Liver (tissue), 3 donors: Measurements from ENCODE around the gene PDE5A.

ENCODE experiments used
- EGR1 ChIP-seq, 2 donors: IDR thresholded peaks; 2 replicates each; pipeline ENCODE4 v1.6.1; 2016 to 2018; ENCODE audit warnings: antibody characterized with exemption in 2 of 2, low read depth in 2 of 2
- FOXA1 ChIP-seq: IDR thresholded peaks from 2 replicates; pipeline ENCODE4 v1.6.1; 2016; ENCODE audit warnings: antibody characterized with exemption
- RAD21 ChIP-seq, 2 donors: IDR thresholded peaks; 2 replicates each; pipeline ENCODE4 v1.6.1; 2016; ENCODE audit warnings: antibody characterized with exemption in 2 of 2, mild to moderate bottlenecking in 2 of 2
- RXRA ChIP-seq, 2 donors: IDR thresholded peaks; 2 replicates each; pipeline ENCODE4 v1.6.1; 2017 to 2018; ENCODE audit warnings: antibody characterized with exemption in 2 of 2, mild to moderate bottlenecking in 1 of 2
- TAF1 ChIP-seq: conservative IDR thresholded peaks from 2 replicates; pipeline ENCODE4 v1.6.1; 2016; ENCODE audit warnings: antibody characterized with exemption, mild to moderate bottlenecking
- YY1 ChIP-seq: IDR thresholded peaks from 2 replicates; pipeline ENCODE4 v1.6.1; 2016; ENCODE audit warnings: antibody characterized with exemption, mild to moderate bottlenecking
- TF ChIP-seq, protein P1 (sequence below): IDR thresholded peaks from 2 replicates; pipeline ENCODE4 v1.6.1; 2016; ENCODE audit warnings: antibody characterized with exemption
- TF ChIP-seq, protein P2 (sequence below): fragments of 150-350 bp; IDR thresholded peaks from 2 replicates; pipeline ENCODE4 v1.5.1; 2017; ENCODE audit warnings: improper control_type of control experiment, low read depth, low read length; ENCODE audit not compliant: missing input control
- TF ChIP-seq, protein P3 (sequence below): IDR thresholded peaks from 2 replicates; pipeline ENCODE4 v1.6.1; 2016; ENCODE audit warnings: antibody characterized with exemption
- TF ChIP-seq, protein P4 (sequence below): IDR thresholded peaks from 2 replicates; pipeline ENCODE4 v1.6.1; 2016; ENCODE audit warnings: antibody characterized with exemption, mild to moderate bottlenecking
- donor health status: healthy.
- donor health status: healthy.

DNA sequence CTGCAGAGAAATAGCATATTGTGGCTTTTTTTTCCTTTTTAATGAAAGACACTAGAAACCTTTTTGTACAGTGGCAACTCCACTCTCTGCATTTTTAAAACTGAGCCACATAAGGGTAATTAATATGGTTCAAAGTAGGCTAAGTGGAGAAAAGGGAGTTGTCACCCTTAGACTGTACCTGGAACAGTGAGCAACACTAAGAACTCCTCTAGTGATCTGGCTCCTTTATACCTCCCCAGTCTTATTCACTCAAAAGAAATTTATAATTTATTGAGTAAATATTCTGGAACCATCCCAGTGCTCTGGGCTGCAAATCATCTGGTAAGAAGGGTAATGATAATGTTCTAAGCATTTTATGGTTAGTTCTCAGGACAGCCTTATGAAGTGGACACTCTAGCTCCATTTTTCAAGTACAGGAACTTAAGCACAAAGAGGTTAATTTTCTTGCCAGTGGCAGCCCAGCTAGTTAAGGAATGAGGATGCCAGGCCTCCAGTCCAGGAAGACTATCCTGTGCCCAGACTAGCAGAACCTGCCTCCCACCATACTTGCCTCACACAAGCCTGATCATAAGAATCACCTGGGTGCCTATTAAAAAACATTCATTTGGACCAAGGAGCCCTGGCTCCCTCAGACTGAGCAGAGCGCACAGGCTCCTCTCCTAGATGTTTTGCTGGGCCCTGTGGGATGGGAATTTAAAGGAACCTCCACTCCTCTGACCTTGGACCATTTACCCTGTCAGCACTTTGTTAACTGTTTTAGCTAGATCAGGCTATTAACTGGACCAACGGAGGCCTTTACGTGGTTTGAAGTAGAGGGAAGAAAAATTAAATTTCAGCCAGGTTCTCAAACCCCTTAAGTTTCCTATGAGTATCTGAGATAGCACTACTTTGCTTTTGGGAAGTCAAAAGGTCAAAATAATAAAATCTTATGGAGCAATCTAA, 102.6 kb downstream of the PDE5A start:
- TF ChIP-seq, protein P1, sequence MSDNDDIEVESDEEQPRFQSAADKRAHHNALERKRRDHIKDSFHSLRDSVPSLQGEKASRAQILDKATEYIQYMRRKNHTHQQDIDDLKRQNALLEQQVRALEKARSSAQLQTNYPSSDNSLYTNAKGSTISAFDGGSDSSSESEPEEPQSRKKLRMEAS, result no peak
- TF ChIP-seq, protein P2, sequence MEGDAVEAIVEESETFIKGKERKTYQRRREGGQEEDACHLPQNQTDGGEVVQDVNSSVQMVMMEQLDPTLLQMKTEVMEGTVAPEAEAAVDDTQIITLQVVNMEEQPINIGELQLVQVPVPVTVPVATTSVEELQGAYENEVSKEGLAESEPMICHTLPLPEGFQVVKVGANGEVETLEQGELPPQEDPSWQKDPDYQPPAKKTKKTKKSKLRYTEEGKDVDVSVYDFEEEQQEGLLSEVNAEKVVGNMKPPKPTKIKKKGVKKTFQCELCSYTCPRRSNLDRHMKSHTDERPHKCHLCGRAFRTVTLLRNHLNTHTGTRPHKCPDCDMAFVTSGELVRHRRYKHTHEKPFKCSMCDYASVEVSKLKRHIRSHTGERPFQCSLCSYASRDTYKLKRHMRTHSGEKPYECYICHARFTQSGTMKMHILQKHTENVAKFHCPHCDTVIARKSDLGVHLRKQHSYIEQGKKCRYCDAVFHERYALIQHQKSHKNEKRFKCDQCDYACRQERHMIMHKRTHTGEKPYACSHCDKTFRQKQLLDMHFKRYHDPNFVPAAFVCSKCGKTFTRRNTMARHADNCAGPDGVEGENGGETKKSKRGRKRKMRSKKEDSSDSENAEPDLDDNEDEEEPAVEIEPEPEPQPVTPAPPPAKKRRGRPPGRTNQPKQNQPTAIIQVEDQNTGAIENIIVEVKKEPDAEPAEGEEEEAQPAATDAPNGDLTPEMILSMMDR, result no peak
- TF ChIP-seq FOXA1 (no peak), YY1 (no peak), TAF1 (no peak), EGR1 (IDR thresholded peaks at IDR 0.05; ENCODE audit: low read depth in 2 of 2) (no peak), RAD21 (IDR thresholded peaks at IDR 0.05) (no peak), RXRA (IDR thresholded peaks at IDR 0.05) (no peak)
- TF ChIP-seq, protein P3, sequence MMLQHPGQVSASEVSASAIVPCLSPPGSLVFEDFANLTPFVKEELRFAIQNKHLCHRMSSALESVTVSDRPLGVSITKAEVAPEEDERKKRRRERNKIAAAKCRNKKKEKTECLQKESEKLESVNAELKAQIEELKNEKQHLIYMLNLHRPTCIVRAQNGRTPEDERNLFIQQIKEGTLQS, result no peak
- TF ChIP-seq, protein P4, sequence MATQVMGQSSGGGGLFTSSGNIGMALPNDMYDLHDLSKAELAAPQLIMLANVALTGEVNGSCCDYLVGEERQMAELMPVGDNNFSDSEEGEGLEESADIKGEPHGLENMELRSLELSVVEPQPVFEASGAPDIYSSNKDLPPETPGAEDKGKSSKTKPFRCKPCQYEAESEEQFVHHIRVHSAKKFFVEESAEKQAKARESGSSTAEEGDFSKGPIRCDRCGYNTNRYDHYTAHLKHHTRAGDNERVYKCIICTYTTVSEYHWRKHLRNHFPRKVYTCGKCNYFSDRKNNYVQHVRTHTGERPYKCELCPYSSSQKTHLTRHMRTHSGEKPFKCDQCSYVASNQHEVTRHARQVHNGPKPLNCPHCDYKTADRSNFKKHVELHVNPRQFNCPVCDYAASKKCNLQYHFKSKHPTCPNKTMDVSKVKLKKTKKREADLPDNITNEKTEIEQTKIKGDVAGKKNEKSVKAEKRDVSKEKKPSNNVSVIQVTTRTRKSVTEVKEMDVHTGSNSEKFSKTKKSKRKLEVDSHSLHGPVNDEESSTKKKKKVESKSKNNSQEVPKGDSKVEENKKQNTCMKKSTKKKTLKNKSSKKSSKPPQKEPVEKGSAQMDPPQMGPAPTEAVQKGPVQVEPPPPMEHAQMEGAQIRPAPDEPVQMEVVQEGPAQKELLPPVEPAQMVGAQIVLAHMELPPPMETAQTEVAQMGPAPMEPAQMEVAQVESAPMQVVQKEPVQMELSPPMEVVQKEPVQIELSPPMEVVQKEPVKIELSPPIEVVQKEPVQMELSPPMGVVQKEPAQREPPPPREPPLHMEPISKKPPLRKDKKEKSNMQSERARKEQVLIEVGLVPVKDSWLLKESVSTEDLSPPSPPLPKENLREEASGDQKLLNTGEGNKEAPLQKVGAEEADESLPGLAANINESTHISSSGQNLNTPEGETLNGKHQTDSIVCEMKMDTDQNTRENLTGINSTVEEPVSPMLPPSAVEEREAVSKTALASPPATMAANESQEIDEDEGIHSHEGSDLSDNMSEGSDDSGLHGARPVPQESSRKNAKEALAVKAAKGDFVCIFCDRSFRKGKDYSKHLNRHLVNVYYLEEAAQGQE, result no peak
